ENCODE data around the gene NUP93.

The NUP93 gene

GRCh38 chr16:56748826-56749225 lies 18.9 kb downstream of the NUP93 start:
- Histone ChIP-seq H3K4me1 (ENCODE audit: insufficient read depth, low read length) (no peaks in the 10 kb centered on the region), H3K79me2 (ENCODE audit: insufficient read depth, low read length) (peaks cover 96% of the 10 kb centered on the region), H2AFZ (ENCODE audit: low read depth, low read length) (no peak overlapping the region), H3K27me3 (ENCODE audit: insufficient read depth, low read length, poor library complexity) (no peaks in the 10 kb centered on the region), H3K9me3 (ENCODE audit: insufficient read depth, low read length, severe bottlenecking) (peaks cover 5% of the 10 kb centered on the region), H3K27ac (ENCODE audit: low read length) (no peak overlapping the region), H3K4me2 (ENCODE audit: insufficient read depth, low read length) (no peak overlapping the region), H4K20me1 (ENCODE audit: insufficient read depth, low read length) (peaks cover 41% of the 10 kb centered on the region; the same call in 1 of the 2 replicates), H3K4me3 (ENCODE audit: low read depth in 1 of 2, low read length in 2 of 2) (no peak overlapping the region), H3K36me3 (ENCODE audit: insufficient read depth, low read length) (peaks cover 61% of the 10 kb centered on the region), H3K9ac (ENCODE audit: low read depth, low read length) (no peak overlapping the region)
- DNase-seq, result no peak
- TF ChIP-seq CTCF (IDR thresholded peaks at IDR 0.05; ENCODE audit: borderline replicate concordance, extremely low read depth, low read length, poor library complexity, severe bottlenecking) (no peak), EZH2 (IDR thresholded peaks at IDR 0.05; ENCODE audit: borderline replicate concordance, low read depth, low read length, severe bottlenecking) (no peak)
- ATAC-seq (ENCODE audit: insufficient read depth, low read depth), result no peak

GRCh38 chr16:56749672-56750491 lies 20.0 kb downstream of the NUP93 start:
- Histone ChIP-seq H3K79me2 (ENCODE audit: insufficient read depth, low read length) (peaks cover 96% of the 10 kb centered on the region), H3K4me3 (ENCODE audit: low read depth in 1 of 2, low read length in 2 of 2) (no peak overlapping the region), H3K9ac (ENCODE audit: low read depth, low read length) (no peak overlapping the region), H4K20me1 (ENCODE audit: insufficient read depth, low read length) (peaks cover 34% of the 10 kb centered on the region; the same call in 1 of the 2 replicates), H3K9me3 (ENCODE audit: insufficient read depth, low read length, severe bottlenecking) (peaks cover 13% of the 10 kb centered on the region), H3K4me2 (ENCODE audit: insufficient read depth, low read length) (no peak overlapping the region), H3K36me3 (ENCODE audit: insufficient read depth, low read length) (peaks cover 71% of the 10 kb centered on the region), H3K27ac (ENCODE audit: low read length) (no peak overlapping the region), H3K4me1 (ENCODE audit: insufficient read depth, low read length) (no peaks in the 10 kb centered on the region), H2AFZ (ENCODE audit: low read depth, low read length) (no peak overlapping the region), H3K27me3 (ENCODE audit: insufficient read depth, low read length, poor library complexity) (no peaks in the 10 kb centered on the region)
- ATAC-seq (ENCODE audit: insufficient read depth, low read depth) (no peak), DNase-seq (no peak)
- TF ChIP-seq EZH2 (IDR thresholded peaks at IDR 0.05; ENCODE audit: borderline replicate concordance, low read depth, low read length, severe bottlenecking) (no peak), CTCF (IDR thresholded peaks at IDR 0.05; ENCODE audit: borderline replicate concordance, extremely low read depth, low read length, poor library complexity, severe bottlenecking) (no peak)

- H2AFZ ChIP-seq (ENCODE audit: low read depth, low read length), result no peak overlapping the region
- no peak overlapping the region for H3K27ac ChIP-seq (ENCODE audit: low read length)
- ATAC-seq (ENCODE audit: insufficient read depth, low read depth) (no peak), DNase-seq (no peak)
- no peaks in the 10 kb centered on the region for H3K4me1 ChIP-seq (ENCODE audit: insufficient read depth, low read length)
- peaks cover 16% of the 10 kb centered on the region; the same call in 1 of the 2 replicates for H4K20me1 ChIP-seq (ENCODE audit: insufficient read depth, low read length)
- no peak overlapping the region for H3K4me3 ChIP-seq (ENCODE audit: low read depth in 1 of 2, low read length in 2 of 2)
- peaks cover 71% of the 10 kb centered on the region for H3K36me3 ChIP-seq (ENCODE audit: insufficient read depth, low read length)
- peaks cover 93% of the 10 kb centered on the region for H3K79me2 ChIP-seq (ENCODE audit: insufficient read depth, low read length)
- no peak for TF ChIP-seq CTCF (IDR thresholded peaks at IDR 0.05; ENCODE audit: borderline replicate concordance, extremely low read depth, low read length, poor library complexity, severe bottlenecking)
- no peak for TF ChIP-seq EZH2 (IDR thresholded peaks at IDR 0.05; ENCODE audit: borderline replicate concordance, low read depth, low read length, severe bottlenecking)
- H3K9ac ChIP-seq (ENCODE audit: low read depth, low read length), result no peak overlapping the region
- H3K27me3 ChIP-seq (ENCODE audit: insufficient read depth, low read length, poor library complexity), result no peaks in the 10 kb centered on the region
- H3K4me2 ChIP-seq (ENCODE audit: insufficient read depth, low read length), result no peak overlapping the region
- H3K9me3 ChIP-seq (ENCODE audit: insufficient read depth, low read length, severe bottlenecking), result peaks cover 13% of the 10 kb centered on the region
Observed at GRCh38 chr16:56753410-56753809, 23.5 kb downstream of the NUP93 start.

Data from DND-41 (cell line).